OCI-LY7 (cell line): Measurements from ENCODE around the gene FOLR2. TPM values are rescaled to one million over a fixed set of nuclear protein-coding genes. Genes with fewer than 3 reads are reported as not detected.

Experiments
- BruUV-seq: library from RNA; stranded (reverse); fragments of 400-500 nt; replicated peaks from 2 replicates; lab custom pipeline; 2021; lab: Mats Ljungman, UMichigan
- CTCF ChIA-PET: fragments of 300-600 bp; sonication (Branson Sonifier 250); formaldehyde crosslinking; loops from one replicate; lab custom pipeline; 2022; ENCODE audit warnings: antibody characterized with exemption; ENCODE audit not compliant: unreplicated experiment; lab: Charles Lee
- POLR2A ChIA-PET: fragments of 300-600 bp; sonication (Branson Sonifier 250); formaldehyde crosslinking; loops from one replicate; lab custom pipeline; 2022; ENCODE audit warnings: antibody characterized with exemption; lab: Charles Lee
- DNase-seq: peaks from one replicate; pipeline ENCODE4 v3.0.0-alpha.2; 2015; ENCODE audit warnings: low spot score
- H2AFZ ChIP-seq: fragments of 200-600 bp; sonication (generic), shearing (Covaris generic); 2 replicates; pipeline ENCODE4 v1.6.1; 2014; ENCODE audit warnings: mild to moderate bottlenecking, antibody characterized with exemption, low read length, moderate library complexity
- H3K27ac ChIP-seq: fragments of 200-600 bp; sonication (generic); 2 replicates; pipeline ENCODE4 v1.5.1; 2014; ENCODE audit warnings: mixed run types, low read depth, mild to moderate bottlenecking, moderate library complexity, low read length, inconsistent platforms; ENCODE audit not compliant: poor library complexity, severe bottlenecking
- H3K36me3 ChIP-seq: fragments of 200-600 bp; sonication (generic); 2 replicates; pipeline ENCODE4 v1.6.1; 2014; ENCODE audit warnings: mild to moderate bottlenecking, antibody characterized with exemption, low read length, moderate library complexity, mixed read lengths; ENCODE audit not compliant: insufficient read depth
- H3K4me1 ChIP-seq: fragments of 200-600 bp; sonication (generic); 2 replicates; pipeline ENCODE4 v1.5.1; 2014; ENCODE audit warnings: mild to moderate bottlenecking, low read length; ENCODE audit not compliant: insufficient read depth, poor library complexity, severe bottlenecking
- H3K4me2 ChIP-seq: fragments of 200-600 bp; sonication (generic); 2 replicates; pipeline ENCODE4 v1.6.1; 2014; ENCODE audit warnings: mild to moderate bottlenecking, low read length
- H3K4me3 ChIP-seq: fragments of 200-600 bp; sonication (generic); 2 replicates; pipeline ENCODE4 v1.5.1; 2014; ENCODE audit warnings: mild to moderate bottlenecking, low read depth, low read length; ENCODE audit not compliant: poor library complexity, severe bottlenecking
- H3K79me2 ChIP-seq: fragments of 200-600 bp; sonication (generic); 2 replicates; pipeline ENCODE4 v1.6.1; 2016; ENCODE audit warnings: low read depth, mild to moderate bottlenecking, low read length, moderate library complexity, mixed read lengths; ENCODE audit not compliant: insufficient read depth
- H3K9me2 ChIP-seq: fragments of 200-600 bp; sonication (generic); 2 replicates; pipeline ENCODE4 v1.6.1; 2016; ENCODE audit warnings: mild to moderate bottlenecking, low read length, mixed read lengths; ENCODE audit not compliant: insufficient read depth
- H3K9me3 ChIP-seq: fragments of 200-600 bp; sonication (generic); 2 replicates; pipeline ENCODE4 v1.6.1; 2014; ENCODE audit warnings: mild to moderate bottlenecking, mixed run types, low read length, mixed read lengths
- H4K20me1 ChIP-seq: fragments of 200-600 bp; sonication (generic); 2 replicates; pipeline ENCODE4 v1.6.1; 2014; ENCODE audit warnings: mild to moderate bottlenecking, antibody characterized with exemption, low read length, moderate library complexity, mixed read lengths; ENCODE audit not compliant: insufficient read depth
- CTCF ChIP-seq: fragments of 200-600 bp; sonication (generic); conservative IDR thresholded peaks from 2 replicates; pipeline ENCODE4 v1.5.1; 2014; ENCODE audit warnings: mild to moderate bottlenecking, antibody characterized with exemption, low read length, moderate library complexity, mixed read lengths
- EZH2phosphoT487 ChIP-seq: fragments of 200-600 bp; sonication (generic); IDR thresholded peaks from 2 replicates; pipeline ENCODE4 v1.6.1; 2018; ENCODE audit warnings: low read depth, borderline replicate concordance, mild to moderate bottlenecking, mixed run types, antibody characterized with exemption, low read length, moderate library complexity, mixed read lengths
- intact Hi-C: fragments of 100-400 bp; cut with micrococcal nuclease; formaldehyde crosslinking; loops from one replicate; pipeline ENCODE4 v1.10.0; 2022; ENCODE audit not compliant: unreplicated experiment
- total RNA-seq, 2 experiments: library from RNA; depleted of rRNA in 1 of 2; stranded (reverse); fragments of >200 nt in 1 of 2; shearing (Covaris generic) in 1 of 2; gene quantifications; 2 replicates each; pipeline ENCODE4 v1.2.3, GENCODE V29; 2014 to 2022

The FOLR2 gene
- total RNA-seq, 2 experiments from 2014 or later, result 12.8 to 14.4 TPM

GRCh38 chr11:72222106-72222891 lies 5.7 kb downstream of the FOLR2 start:
- H4K20me1 ChIP-seq, result no peaks in the 10 kb centered on the region
- POLR2A ChIA-PET, result interaction anchor here (0.7 to 1.3 kb wide), 4 partner anchors 11 to 62 kb away, joined by 3 to 4 read pairs (median 4); no protein-coding TSS in a partner anchor
- H3K9me3 ChIP-seq, result no peaks in the 10 kb centered on the region
- H3K9me2 ChIP-seq, result no peaks in the 10 kb centered on the region
- H2AFZ ChIP-seq, result peak overlapping the region; percentile 84; the same call in 1 of the 2 replicates
- H3K27ac ChIP-seq, result peak overlapping the region; percentile 91
- peaks cover 10% of the 10 kb centered on the region; the same call in 1 of the 2 replicates for H3K36me3 ChIP-seq
- H3K4me2 ChIP-seq, result peak overlapping the region; percentile 91
- peaks cover 52% of the 10 kb centered on the region for H3K4me1 ChIP-seq
- peak overlapping the region; percentile 77 for H3K4me3 ChIP-seq
- peak; percentile 22 for DNase-seq
- peaks cover 26% of the 10 kb centered on the region; the same call in 1 of the 2 replicates for H3K79me2 ChIP-seq
- no TSS peak for BruUV-seq
- TF ChIP-seq CTCF (no peak), EZH2phosphoT487 (no peak)
- CTCF ChIA-PET, result no interaction called here
- intact Hi-C loops, result loop anchor here (5.0 kb wide), 3 partner anchors 210 to 930 kb away; partner anchors contain the start of gene CLPB

GRCh38 chr11:72222907-72223614 lies 6.5 kb downstream of the FOLR2 start:
- H3K4me2 ChIP-seq, result peak overlapping the region; percentile 97
- TF ChIP-seq CTCF (0 out of 2 replicates have a peak, but pooled peaks have one; percentile 20), EZH2phosphoT487 (no peak)
- peak overlapping the region; percentile 91 for H3K27ac ChIP-seq
- peaks cover 18% of the 10 kb centered on the region; the same call in 1 of the 2 replicates for H3K36me3 ChIP-seq
- no peaks in the 10 kb centered on the region for H4K20me1 ChIP-seq
- H2AFZ ChIP-seq, result peak overlapping the region; percentile 34; the same call in 1 of the 2 replicates
- BruUV-seq, result no TSS peak
- ChIA-PET POLR2A (interaction anchor here (0.7 to 1.0 kb wide), 2 partner anchors 19 to 63 kb away, joined by 3 to 4 read pairs; no protein-coding TSS in a partner anchor), CTCF (interaction anchor here (0.6 kb wide), 2 partner anchors 15 to 571 kb away, joined by 3 read pairs; no protein-coding TSS in a partner anchor)
- H3K9me2 ChIP-seq, result no peaks in the 10 kb centered on the region
- peaks cover 51% of the 10 kb centered on the region for H3K4me1 ChIP-seq
- peak; percentile 99 for DNase-seq
- intact Hi-C loops, result loop anchor here (1.0 to 5.0 kb wide), 4 partner anchors 111 to 929 kb away; partner anchors contain the start of genes ANAPC15 and CLPB
- H3K4me3 ChIP-seq, result peak overlapping the region; percentile 77
- peaks cover 26% of the 10 kb centered on the region; the same call in 1 of the 2 replicates for H3K79me2 ChIP-seq
- no peaks in the 10 kb centered on the region for H3K9me3 ChIP-seq
